HepG2 (cell line): ENCODE measurements around the gene GMPPA. TPM values are rescaled to one million over a fixed set of nuclear protein-coding genes. Genes with fewer than 3 reads are reported as not detected.
A peak's percentile ranks its signal among the peaks of the same experiment; 100 is the strongest.

Source experiments
- AHR ChIP-seq: IDR thresholded peaks from 2 replicates; pipeline ENCODE4 v1.6.1; 2018; ENCODE audit warnings: missing genetic modification reagents, missing compliant biosample characterization
- CBX1 ChIP-seq: IDR thresholded peaks from one replicate; pipeline ENCODE4 v1.6.1; 2016; ENCODE audit warnings: antibody characterized with exemption, low read depth
- GABPB1 ChIP-seq: IDR thresholded peaks from 2 replicates; pipeline ENCODE4 v1.6.1; 2016; ENCODE audit warnings: mild to moderate bottlenecking, missing genetic modification reagents, moderate library complexity, missing compliant biosample characterization
- IKZF1 ChIP-seq: fragments of 450-650 bp; IDR thresholded peaks from 2 replicates; pipeline ENCODE4 v1.7.1; 2016
- KLF6 ChIP-seq: IDR thresholded peaks from 2 replicates; pipeline ENCODE4 v1.8.0; 2016; ENCODE audit warnings: missing biosample characterization, missing genetic modification reagents
- MLLT10 ChIP-seq: sonication (generic); formaldehyde crosslinking; IDR thresholded peaks from 2 replicates; pipeline ENCODE4 v1.4.0; 2020; ENCODE audit warnings: missing genetic modification reagents
- MTERF4 ChIP-seq: sonication (generic); formaldehyde crosslinking; IDR thresholded peaks from 2 replicates; pipeline ENCODE4 v1.8.0; 2023; ENCODE audit warnings: mild to moderate bottlenecking, missing genetic modification reagents
- MYC ChIP-seq: sonication (generic); formaldehyde crosslinking; IDR thresholded peaks from 2 replicates; pipeline ENCODE4 v1.9.0; 2021; ENCODE audit warnings: missing genetic modification reagents, borderline replicate concordance
- NFYB ChIP-seq: sonication (generic); formaldehyde crosslinking; IDR thresholded peaks from 2 replicates; pipeline ENCODE4 v1.4.0; 2020; ENCODE audit warnings: missing genetic modification reagents
- PHB2 ChIP-seq: fragments of 450-650 bp; IDR thresholded peaks from 2 replicates; pipeline ENCODE4 v1.6.1; 2018; ENCODE audit not compliant: partially characterized antibody
- TEAD3 ChIP-seq: optimal IDR thresholded peaks from 2 replicates; pipeline ENCODE3; 2016; ENCODE audit warnings: borderline replicate concordance
- THYN1 ChIP-seq: sonication (generic); formaldehyde crosslinking; IDR thresholded peaks from 2 replicates; pipeline ENCODE4 v1.8.1; 2023; ENCODE audit warnings: low read depth, mild to moderate bottlenecking, moderate library complexity, missing genetic modification reagents, borderline replicate concordance
- XRCC5 ChIP-seq: fragments of 200-400 bp; formaldehyde crosslinking; optimal IDR thresholded peaks from 2 replicates; pipeline ENCODE3; 2017; ENCODE audit warnings: mild to moderate bottlenecking, low read length
- ZBTB8A ChIP-seq: sonication (generic); formaldehyde crosslinking; IDR thresholded peaks from 2 replicates; pipeline ENCODE4 v1.4.0; 2020; ENCODE audit warnings: mild to moderate bottlenecking, low read depth, missing genetic modification reagents, borderline replicate concordance
- ZNF597 ChIP-seq: sonication (generic); formaldehyde crosslinking; IDR thresholded peaks from 2 replicates; pipeline ENCODE4 v1.5.0; 2020; ENCODE audit warnings: missing genetic modification reagents
- ZNF850 ChIP-seq: sonication (generic); formaldehyde crosslinking; conservative IDR thresholded peaks from 2 replicates; pipeline ENCODE4 v1.9.0; 2021; ENCODE audit warnings: mild to moderate bottlenecking, missing genetic modification reagents
- ZNF879 ChIP-seq: sonication (generic); formaldehyde crosslinking; IDR thresholded peaks from 2 replicates; pipeline ENCODE4 v1.8.1; 2023; ENCODE audit warnings: missing genetic modification reagents
- polyA plus RNA-seq, 8 experiments: library from polyadenylated mRNA; depleted of rRNA in 3 of 8; stranded (reverse) in 7 of 8; unstranded in 1 of 8; fragments of >200 nt; fragmentation: Illumina TruSeq in 4 of 8; extraction: Trizol in 4 of 8; gene quantifications; 2 replicates each; pipeline versions ENCODE4 v1.2.1 to v1.2.3, GENCODE V29; 2011 to 2016; ENCODE audit warnings: low read depth in 4 of 8, missing spikeins in 1 of 8, mixed read lengths in 1 of 8; ENCODE audit not compliant: insufficient read depth in 1 of 8
- total RNA-seq, 5 experiments: library from RNA; depleted of rRNA; stranded (reverse); fragments of >200 nt; fragmentation: Illumina TruSeq; extraction: Trizol; gene quantifications; 2 replicates each; pipeline ENCODE4 v1.2.3, GENCODE V29; 2016; ENCODE audit warnings: low read depth in 1 of 5
- TF ChIP-seq, protein P1 (sequence below): sonication (generic); formaldehyde crosslinking; IDR thresholded peaks from 2 replicates; pipeline ENCODE4 v1.8.1; 2023; ENCODE audit warnings: mild to moderate bottlenecking, missing genetic modification reagents
- TF ChIP-seq, protein P2 (sequence below): sonication (generic); formaldehyde crosslinking; IDR thresholded peaks from 2 replicates; pipeline ENCODE4 v1.9.0; 2022; ENCODE audit warnings: low read depth, missing genetic modification reagents
- TF ChIP-seq, protein P3 (sequence below): sonication (generic); formaldehyde crosslinking; IDR thresholded peaks from 2 replicates; pipeline ENCODE4 v1.4.0; 2020; ENCODE audit warnings: missing genetic modification reagents
- TF ChIP-seq, protein P4 (sequence below): sonication (generic); formaldehyde crosslinking; IDR thresholded peaks from 2 replicates; pipeline ENCODE4 v1.4.0; 2020; ENCODE audit warnings: missing genetic modification reagents

Gene GMPPA
- total and polyA plus RNA-seq, 2 of the 13 experiments (the other 11 are each of a cell fraction or from before 2014, with no cell fraction given): 81.1 to 106 TPM

GRCh38 chr2:219498280-219499057 lies at the start of gene GMPPA (continued):
- TF ChIP-seq ZNF597 (CRISPR knock-in tag): no peak
- peak; percentile 71; the same call in 1 of the 2 replicates for TF ChIP-seq MYC (CRISPR knock-in tag)
- TF ChIP-seq PHB2: no peak
- 0 out of 2 replicates have a peak, but pooled peaks have one; percentile 48 for TF ChIP-seq KLF6 (CRISPR knock-in tag)
- TF ChIP-seq ZNF879 (CRISPR knock-in tag): no peak
- TF ChIP-seq, protein P1, sequence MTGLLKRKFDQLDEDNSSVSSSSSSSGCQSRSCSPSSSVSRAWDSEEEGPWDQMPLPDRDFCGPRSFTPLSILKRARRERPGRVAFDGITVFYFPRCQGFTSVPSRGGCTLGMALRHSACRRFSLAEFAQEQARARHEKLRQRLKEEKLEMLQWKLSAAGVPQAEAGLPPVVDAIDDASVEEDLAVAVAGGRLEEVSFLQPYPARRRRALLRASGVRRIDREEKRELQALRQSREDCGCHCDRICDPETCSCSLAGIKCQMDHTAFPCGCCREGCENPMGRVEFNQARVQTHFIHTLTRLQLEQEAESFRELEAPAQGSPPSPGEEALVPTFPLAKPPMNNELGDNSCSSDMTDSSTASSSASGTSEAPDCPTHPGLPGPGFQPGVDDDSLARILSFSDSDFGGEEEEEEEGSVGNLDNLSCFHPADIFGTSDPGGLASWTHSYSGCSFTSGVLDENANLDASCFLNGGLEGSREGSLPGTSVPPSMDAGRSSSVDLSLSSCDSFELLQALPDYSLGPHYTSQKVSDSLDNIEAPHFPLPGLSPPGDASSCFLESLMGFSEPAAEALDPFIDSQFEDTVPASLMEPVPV (CRISPR knock-in tag): 0 out of 2 replicates have a peak, but pooled peaks have one; percentile 10
- TF ChIP-seq XRCC5: peak; percentile 66
- TF ChIP-seq, protein P2, sequence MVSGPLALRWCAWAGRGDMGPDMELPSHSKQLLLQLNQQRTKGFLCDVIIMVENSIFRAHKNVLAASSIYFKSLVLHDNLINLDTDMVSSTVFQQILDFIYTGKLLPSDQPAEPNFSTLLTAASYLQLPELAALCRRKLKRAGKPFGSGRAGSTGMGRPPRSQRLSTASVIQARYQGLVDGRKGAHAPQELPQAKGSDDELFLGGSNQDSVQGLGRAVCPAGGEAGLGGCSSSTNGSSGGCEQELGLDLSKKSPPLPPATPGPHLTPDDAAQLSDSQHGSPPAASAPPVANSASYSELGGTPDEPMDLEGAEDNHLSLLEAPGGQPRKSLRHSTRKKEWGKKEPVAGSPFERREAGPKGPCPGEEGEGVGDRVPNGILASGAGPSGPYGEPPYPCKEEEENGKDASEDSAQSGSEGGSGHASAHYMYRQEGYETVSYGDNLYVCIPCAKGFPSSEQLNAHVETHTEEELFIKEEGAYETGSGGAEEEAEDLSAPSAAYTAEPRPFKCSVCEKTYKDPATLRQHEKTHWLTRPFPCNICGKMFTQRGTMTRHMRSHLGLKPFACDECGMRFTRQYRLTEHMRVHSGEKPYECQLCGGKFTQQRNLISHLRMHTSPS (CRISPR knock-in tag): no peak
- TF ChIP-seq, protein P3, sequence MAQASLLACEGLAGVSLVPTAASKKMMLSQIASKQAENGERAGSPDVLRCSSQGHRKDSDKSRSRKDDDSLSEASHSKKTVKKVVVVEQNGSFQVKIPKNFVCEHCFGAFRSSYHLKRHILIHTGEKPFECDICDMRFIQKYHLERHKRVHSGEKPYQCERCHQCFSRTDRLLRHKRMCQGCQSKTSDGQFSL (CRISPR knock-in tag): no peak
- no peak for TF ChIP-seq NFYB (CRISPR knock-in tag)
- TF ChIP-seq IKZF1: no peak
- no peak for TF ChIP-seq ZNF850 (CRISPR knock-in tag)
- no peak for TF ChIP-seq MLLT10 (CRISPR knock-in tag)
- peak; percentile 49; the same call in 1 of the 2 replicates for TF ChIP-seq AHR (CRISPR knock-in tag)
- peak; percentile 95 for TF ChIP-seq CBX1
- TF ChIP-seq, protein P4, sequence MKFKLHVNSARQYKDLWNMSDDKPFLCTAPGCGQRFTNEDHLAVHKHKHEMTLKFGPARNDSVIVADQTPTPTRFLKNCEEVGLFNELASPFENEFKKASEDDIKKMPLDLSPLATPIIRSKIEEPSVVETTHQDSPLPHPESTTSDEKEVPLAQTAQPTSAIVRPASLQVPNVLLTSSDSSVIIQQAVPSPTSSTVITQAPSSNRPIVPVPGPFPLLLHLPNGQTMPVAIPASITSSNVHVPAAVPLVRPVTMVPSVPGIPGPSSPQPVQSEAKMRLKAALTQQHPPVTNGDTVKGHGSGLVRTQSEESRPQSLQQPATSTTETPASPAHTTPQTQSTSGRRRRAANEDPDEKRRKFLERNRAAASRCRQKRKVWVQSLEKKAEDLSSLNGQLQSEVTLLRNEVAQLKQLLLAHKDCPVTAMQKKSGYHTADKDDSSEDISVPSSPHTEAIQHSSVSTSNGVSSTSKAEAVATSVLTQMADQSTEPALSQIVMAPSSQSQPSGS (CRISPR knock-in tag): no peak
- TF ChIP-seq GABPB1 (CRISPR knock-in tag): peak; percentile 73
- TF ChIP-seq MTERF4 (CRISPR knock-in tag): no peak; the same call in none of the 2 replicates
- peak; percentile 47 for TF ChIP-seq TEAD3 (CRISPR knock-in tag)
- no peak for TF ChIP-seq ZBTB8A
- TF ChIP-seq THYN1 (CRISPR knock-in tag): no peak
